Measurements from ENCODE around the gene ZNF587. TPM values are rescaled to one million over a fixed set of nuclear protein-coding genes. Genes with fewer than 3 reads are reported as not detected.

The ZNF587 gene
- total and polyA plus RNA-seq, 10 of the 15 experiments (the other 5 are each of a cell fraction or from before 2014, with no cell fraction given): 1.9 to 27.8 (median 13.5) TPM

DNA sequence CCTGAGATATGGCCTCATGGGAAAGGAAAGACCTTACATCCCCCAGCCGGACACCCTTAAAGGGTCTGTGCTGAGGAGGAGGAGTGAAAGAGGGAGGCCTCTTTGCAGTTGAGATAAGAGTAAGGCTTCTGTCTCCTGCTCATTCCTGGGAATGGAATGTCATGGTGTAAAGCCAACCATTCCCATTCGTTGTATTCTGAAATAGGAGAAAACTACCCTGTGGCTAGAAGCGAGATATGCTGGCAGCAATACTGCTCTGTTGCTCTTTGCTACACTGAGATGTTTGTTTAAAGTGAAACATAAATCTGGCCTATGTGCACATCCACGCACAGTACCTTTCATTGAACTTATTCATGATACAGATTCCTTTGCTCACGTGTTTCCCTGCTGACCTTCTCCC is 20.3 kb upstream of the ZNF587 start (continued):
- TF ChIP-seq ZNF207 (IDR thresholded peaks at IDR 0.05; ENCODE audit: borderline replicate concordance) (no peak), HDGF (IDR thresholded peaks at IDR 0.05) (no peak), SP1 (IDR thresholded peaks at IDR 0.05; ENCODE audit: low read depth, low read length) (no peak), HDAC6 (IDR thresholded peaks at IDR 0.05; ENCODE audit: unreplicated experiment) (no peak), ZNF384 (IDR thresholded peaks at IDR 0.05; ENCODE audit: borderline replicate concordance, low read depth, low read length) (no peak), HDAC2 (IDR thresholded peaks at IDR 0.05) (no peak), PML (IDR thresholded peaks at IDR 0.05; ENCODE audit: low read length) (no peak), PAX8 (IDR thresholded peaks at IDR 0.05) (no peak), EED (IDR thresholded peaks at IDR 0.05; ENCODE audit: low read depth) (no peak), FOXM1 (IDR thresholded peaks at IDR 0.05; ENCODE audit: low read depth, low read length) (no peak)
- TF ChIP-seq, protein P1, sequence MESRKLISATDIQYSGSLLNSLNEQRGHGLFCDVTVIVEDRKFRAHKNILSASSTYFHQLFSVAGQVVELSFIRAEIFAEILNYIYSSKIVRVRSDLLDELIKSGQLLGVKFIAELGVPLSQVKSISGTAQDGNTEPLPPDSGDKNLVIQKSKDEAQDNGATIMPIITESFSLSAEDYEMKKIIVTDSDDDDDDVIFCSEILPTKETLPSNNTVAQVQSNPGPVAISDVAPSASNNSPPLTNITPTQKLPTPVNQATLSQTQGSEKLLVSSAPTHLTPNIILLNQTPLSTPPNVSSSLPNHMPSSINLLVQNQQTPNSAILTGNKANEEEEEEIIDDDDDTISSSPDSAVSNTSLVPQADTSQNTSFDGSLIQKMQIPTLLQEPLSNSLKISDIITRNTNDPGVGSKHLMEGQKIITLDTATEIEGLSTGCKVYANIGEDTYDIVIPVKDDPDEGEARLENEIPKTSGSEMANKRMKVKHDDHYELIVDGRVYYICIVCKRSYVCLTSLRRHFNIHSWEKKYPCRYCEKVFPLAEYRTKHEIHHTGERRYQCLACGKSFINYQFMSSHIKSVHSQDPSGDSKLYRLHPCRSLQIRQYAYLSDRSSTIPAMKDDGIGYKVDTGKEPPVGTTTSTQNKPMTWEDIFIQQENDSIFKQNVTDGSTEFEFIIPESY (IDR thresholded peaks at IDR 0.05): no peak
- TF ChIP-seq, protein P2, sequence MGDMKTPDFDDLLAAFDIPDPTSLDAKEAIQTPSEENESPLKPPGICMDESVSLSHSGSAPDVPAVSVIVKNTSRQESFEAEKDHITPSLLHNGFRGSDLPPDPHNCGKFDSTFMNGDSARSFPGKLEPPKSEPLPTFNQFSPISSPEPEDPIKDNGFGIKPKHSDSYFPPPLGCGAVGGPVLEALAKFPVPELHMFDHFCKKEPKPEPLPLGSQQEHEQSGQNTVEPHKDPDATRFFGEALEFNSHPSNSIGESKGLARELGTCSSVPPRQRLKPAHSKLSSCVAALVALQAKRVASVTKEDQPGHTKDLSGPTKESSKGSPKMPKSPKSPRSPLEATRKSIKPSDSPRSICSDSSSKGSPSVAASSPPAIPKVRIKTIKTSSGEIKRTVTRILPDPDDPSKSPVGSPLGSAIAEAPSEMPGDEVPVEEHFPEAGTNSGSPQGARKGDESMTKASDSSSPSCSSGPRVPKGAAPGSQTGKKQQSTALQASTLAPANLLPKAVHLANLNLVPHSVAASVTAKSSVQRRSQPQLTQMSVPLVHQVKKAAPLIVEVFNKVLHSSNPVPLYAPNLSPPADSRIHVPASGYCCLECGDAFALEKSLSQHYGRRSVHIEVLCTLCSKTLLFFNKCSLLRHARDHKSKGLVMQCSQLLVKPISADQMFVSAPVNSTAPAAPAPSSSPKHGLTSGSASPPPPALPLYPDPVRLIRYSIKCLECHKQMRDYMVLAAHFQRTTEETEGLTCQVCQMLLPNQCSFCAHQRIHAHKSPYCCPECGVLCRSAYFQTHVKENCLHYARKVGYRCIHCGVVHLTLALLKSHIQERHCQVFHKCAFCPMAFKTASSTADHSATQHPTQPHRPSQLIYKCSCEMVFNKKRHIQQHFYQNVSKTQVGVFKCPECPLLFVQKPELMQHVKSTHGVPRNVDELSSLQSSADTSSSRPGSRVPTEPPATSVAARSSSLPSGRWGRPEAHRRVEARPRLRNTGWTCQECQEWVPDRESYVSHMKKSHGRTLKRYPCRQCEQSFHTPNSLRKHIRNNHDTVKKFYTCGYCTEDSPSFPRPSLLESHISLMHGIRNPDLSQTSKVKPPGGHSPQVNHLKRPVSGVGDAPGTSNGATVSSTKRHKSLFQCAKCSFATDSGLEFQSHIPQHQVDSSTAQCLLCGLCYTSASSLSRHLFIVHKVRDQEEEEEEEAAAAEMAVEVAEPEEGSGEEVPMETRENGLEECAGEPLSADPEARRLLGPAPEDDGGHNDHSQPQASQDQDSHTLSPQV (IDR thresholded peaks at IDR 0.05): no peak
- TF ChIP-seq, protein P3, sequence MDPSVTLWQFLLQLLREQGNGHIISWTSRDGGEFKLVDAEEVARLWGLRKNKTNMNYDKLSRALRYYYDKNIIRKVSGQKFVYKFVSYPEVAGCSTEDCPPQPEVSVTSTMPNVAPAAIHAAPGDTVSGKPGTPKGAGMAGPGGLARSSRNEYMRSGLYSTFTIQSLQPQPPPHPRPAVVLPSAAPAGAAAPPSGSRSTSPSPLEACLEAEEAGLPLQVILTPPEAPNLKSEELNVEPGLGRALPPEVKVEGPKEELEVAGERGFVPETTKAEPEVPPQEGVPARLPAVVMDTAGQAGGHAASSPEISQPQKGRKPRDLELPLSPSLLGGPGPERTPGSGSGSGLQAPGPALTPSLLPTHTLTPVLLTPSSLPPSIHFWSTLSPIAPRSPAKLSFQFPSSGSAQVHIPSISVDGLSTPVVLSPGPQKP (IDR thresholded peaks at IDR 0.05; ENCODE audit: low read depth, low read length): no peak
- TF ChIP-seq, protein P4, sequence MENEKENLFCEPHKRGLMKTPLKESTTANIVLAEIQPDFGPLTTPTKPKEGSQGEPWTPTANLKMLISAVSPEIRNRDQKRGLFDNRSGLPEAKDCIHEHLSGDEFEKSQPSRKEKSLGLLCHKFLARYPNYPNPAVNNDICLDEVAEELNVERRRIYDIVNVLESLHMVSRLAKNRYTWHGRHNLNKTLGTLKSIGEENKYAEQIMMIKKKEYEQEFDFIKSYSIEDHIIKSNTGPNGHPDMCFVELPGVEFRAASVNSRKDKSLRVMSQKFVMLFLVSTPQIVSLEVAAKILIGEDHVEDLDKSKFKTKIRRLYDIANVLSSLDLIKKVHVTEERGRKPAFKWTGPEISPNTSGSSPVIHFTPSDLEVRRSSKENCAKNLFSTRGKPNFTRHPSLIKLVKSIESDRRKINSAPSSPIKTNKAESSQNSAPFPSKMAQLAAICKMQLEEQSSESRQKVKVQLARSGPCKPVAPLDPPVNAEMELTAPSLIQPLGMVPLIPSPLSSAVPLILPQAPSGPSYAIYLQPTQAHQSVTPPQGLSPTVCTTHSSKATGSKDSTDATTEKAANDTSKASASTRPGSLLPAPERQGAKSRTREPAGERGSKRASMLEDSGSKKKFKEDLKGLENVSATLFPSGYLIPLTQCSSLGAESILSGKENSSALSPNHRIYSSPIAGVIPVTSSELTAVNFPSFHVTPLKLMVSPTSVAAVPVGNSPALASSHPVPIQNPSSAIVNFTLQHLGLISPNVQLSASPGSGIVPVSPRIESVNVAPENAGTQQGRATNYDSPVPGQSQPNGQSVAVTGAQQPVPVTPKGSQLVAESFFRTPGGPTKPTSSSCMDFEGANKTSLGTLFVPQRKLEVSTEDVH (IDR thresholded peaks at IDR 0.05; ENCODE audit: low read depth, partially characterized antibody): no peak

All from GM12878 (cell line).